Activated T-cell treated with anti-CD3 and anti-CD28 coated beads, Interleukin-2, amount 50 U/mL, for 48 hours (primary cell): ENCODE measurements around the gene SPHK1.

Source experiments
- DNase-seq, 2 experiments: peaks; one replicate each; pipeline ENCODE4 v3.0.0-alpha.2; 2020

SPHK1 gene

GRCh38 chr17:76384987-76385891, 830 bp downstream of the SPHK1 start:
- peak; percentile 61 to 65 for DNase-seq

DNA sequence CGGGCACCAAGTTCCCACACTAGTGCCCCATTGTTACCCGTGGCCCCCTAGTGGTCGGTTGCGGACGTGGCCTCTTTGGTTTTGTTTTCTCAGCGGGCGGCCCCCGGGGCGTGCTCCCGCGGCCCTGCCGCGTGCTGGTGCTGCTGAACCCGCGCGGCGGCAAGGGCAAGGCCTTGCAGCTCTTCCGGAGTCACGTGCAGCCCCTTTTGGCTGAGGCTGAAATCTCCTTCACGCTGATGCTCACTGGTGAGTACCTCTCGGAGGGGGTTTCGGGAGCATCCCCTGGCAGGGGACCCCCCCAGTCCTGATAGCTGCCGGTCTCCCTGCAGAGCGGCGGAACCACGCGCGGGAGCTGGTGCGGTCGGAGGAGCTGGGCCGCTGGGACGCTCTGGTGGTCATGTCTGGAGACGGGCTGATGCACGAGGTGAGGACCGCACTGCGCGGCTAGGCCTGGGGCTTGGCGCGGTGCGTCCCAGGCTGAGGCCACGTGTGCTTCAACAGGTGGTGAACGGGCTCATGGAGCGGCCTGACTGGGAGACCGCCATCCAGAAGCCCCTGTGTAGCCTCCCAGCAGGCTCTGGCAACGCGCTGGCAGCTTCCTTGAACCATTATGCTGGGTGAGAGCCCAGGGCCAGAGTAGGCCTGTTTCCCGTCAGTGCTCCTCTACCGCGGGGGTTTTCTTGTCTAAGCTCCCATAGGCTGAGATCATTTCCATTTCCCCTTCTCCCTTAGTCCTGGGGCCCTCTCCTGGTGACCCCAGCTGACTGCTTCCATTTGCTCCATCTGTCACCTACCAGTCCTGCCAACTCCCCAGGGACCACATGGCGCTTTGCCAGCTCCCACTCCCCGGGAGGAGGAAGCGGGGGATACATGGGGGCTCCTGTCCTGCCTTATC, 1.7 kb downstream of the SPHK1 start:
- DNase-seq = peak; percentile 93 to 94

- no peak for DNase-seq
Measured at GRCh38 chr17:76386966-76387765, 2.8 kb downstream of the SPHK1 start.

DNA sequence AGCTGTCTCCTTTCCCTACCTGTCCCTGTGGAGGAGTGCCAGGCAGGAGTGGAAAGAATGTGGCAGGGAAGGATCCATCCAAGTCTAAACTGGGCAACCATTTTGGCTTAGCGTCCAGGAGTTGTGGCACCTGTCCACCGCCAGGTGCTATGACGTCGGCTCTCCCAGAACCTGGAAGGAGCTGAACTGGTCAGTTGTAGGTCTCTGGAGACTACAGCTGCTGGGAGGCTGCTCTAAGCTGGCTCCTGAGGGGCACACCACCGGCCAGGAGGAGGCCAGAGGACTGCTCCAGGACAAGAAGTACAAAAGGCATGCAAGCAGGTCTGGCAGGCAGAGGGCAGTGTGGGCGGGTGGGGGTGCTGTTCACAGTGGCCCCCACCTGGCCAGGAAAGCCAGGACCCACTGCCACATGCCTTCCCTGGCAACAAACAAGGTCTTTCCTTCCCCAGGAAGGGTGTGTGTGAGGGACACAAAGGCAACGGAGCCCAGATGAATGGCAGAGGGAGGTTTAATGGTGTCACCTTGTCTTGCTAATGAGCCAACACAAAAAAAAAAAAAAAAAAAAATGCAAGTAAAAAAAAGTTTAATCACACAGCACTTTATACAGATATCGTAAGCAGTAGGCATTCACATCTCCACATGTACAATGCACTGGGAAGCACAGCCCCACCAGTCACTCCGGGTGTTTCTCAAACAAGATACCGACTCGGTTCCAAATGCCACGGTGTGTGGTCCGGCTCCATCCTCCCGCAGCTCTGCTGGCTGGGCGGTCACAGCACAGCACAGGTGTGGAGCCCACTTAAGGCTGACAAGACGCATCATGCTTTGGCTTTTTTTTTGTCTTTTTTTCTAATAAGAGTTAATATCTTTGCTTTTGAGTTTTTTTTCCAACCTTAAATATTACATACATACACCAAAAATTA, 4.8 kb downstream of the SPHK1 start:
- DNase-seq = no peak

DNA sequence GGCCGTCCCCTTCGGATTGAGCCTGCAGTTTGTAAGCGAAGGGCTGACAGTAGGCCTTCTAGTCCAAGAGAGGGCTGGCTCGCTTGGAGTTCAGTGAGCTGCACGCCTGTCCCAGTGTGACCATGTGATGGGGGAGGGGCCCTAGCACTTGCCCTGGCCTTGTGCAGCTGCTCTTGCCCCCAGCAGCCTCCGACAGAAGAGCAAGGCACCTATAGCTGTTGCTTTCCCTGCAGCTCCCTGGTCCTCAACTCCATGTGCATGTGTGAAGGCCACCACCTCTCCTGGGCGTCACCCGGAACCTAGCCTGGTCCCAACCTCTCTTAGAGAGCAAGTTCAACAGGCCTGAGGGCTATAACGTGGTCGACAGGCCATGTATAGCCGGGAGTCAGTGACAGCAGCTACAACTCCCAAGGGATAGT, 5.6 kb downstream of the SPHK1 start:
- DNase-seq = no peak

GRCh38 chr17:76391200-76391715, 6.8 kb downstream of the SPHK1 start:
- no peak for DNase-seq

DNA sequence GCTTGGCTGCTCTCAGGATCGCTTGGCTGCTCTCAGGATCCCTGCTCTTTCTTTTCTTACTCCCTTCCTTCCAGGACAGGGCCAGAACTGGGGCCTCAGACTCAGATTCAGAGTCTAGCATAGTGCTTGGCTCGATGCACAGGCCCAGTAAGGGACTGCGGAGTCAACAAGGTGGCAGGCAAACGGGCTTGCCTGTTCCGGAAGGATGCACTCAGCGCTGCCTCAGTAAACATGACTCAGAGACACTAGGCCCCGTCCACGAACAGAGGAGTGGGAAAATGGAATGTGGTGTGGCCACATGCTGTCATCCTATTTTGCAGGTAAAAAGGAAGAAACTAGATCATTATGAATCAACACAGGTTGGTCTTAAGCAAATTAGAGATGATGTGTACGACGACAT, 9.8 kb downstream of the SPHK1 start:
- no peak for DNase-seq

DNA sequence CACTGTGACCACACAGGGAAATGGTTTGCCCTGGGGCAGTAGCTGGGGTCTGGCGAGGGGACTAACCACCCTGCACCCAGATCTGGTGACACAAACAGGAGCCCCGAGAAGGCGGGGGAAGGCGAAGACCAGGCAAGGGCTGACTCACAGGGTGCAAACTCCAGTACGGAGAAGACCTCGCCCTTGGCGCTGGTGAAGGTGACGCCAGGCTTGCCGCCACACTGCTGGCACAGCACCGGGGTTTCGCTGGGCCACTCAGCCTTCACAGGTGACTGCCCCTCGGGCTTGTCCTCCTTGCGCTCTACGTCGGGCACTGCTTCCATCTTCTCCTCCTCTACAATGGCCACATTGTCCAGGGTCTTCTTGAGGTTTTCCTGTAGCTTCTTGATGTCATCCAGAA, 11.6 kb downstream of the SPHK1 start:
- no peak for DNase-seq

DNA sequence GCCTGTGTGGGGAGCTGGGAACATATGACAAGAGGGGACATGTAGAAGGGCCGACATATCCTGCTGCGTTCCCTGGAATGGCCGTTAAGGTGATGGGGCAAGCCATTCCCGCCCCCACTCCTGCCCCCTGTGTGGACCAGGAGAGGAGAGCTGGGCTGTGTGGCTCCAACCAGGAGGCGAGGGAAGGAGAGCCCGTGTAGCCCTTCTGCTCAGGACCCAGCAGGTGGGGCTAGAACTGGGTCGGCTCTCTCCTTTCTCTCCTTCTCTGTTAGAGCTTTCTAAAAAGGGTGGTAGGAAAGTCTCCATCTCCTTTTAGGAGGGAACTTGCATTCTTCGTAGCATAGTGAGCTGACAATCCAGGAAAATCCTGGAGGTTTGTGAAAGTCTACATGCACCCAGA, 12.8 kb downstream of the SPHK1 start:
- DNase-seq = no peak

GRCh38 chr17:76397687-76398522, 13.5 kb downstream of the SPHK1 start:
- DNase-seq = peak; percentile 91 to 93

DNA sequence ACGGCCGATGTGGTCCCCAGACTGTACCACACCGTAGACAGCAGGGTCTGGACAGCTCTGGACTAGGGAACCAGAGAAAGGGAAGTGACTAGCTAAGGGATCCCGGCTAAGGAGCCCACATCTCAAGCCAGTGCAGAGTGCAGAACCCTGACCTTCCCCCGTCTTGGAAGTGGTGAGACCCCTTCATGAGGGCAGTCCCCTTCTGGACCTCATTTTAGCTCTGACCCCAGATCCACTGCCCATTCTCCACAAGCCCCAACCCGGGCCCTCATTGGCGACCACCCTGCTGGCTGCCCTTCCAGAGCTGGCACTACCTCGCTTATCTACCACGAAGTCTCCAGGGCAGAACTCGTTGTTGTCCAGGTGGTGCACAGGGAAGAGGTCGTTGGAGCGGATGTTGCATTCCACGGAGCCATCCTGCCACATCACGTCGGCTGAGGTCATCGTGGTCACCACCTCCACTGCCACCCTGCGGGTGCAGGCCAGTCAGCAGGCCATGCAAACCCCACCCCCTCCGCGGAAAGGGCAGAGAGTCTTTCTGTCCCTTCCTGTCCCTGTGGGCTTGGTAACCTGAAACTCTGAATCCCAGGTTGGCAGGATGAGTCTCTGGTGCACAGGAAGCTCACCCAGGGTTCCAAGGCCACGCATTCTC, 14.2 kb downstream of the SPHK1 start:
- no peak for DNase-seq

DNA sequence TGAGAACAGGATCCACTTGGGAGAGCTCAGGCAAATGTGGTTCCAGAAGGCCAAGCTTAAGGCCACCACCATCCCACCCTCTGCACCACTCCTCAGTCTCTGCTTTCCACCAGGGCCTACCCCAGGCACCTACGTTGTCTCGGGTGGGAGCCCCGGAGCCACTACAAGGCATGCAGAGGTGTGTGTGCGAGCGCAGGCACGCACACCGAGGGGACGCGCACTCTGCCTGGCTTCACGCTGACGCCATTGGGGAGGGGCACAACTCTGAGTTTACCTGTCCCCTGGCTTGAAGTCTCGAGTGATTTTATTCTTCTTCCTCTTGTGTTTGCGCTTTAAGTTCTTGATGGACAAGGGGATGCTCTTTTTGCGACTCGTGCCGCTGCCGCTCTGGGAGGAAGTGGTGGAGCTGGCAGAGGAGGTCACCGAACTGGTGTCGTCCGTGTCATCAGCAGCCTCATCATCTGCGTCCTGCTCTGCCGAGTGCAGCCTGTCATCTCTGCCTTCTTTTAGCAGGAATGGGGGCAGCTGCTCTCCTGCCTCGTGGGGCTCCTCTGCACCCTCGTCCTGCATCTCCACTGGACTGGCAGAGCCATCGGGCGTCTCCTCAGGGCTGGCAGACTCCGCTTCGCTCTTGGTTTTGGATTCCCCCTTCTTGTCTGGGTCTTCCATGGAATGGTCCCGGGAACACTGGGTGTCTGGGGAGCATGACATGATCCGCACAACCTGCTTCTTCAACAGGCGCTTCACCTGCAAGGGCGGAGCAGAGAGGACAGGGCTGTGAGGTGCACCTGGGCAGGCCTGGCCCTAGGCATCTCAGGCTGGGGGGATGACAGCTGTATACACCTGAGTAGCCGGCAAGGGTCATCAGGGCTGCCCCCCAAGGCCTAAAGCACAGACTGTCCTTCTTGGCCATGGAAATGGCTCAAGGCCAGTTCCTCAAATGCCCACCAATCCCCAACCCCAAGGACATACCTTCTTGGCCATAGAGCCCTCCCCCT, 15.1 kb downstream of the SPHK1 start:
- DNase-seq = no peak

DNA sequence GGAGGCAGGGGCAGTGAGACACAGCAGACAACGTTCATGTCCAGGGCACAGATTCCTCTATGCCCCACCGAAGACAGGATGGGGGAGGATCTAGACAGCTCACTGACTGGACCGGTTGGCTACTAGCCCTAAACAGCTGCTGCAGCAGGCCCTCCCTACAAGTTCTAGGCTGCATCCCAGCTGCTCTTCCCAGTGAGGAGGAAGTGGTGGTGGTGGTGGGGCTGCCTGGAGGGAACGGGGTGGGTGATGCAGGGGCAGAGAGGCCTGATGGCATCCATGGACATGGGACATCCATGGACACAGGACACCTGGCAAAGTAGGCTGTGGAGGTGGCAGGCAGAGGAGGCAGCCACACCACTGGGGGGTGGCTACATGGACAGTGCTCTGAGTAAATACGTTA, 18.3 kb downstream of the SPHK1 start:
- DNase-seq = no peak

DNA sequence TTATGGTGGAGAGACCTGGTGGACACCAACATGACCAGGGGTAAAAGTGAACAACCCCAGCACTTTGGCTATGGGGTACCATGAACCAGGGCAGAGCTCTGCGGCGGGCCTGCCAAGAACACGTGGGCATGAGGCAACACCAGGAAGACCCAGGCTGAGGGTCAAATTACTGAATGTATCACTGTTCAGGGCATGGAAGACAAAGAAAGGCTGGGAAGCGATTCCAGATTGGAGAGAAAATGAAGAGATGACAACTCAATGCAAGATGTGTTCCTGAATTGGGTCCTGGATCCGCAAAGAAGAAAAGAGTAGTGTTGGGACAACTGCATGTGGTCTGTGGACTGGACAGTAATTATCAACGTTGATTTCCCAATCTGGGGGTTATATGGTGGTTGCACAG, 19.8 kb downstream of the SPHK1 start:
- no peak for DNase-seq

DNA sequence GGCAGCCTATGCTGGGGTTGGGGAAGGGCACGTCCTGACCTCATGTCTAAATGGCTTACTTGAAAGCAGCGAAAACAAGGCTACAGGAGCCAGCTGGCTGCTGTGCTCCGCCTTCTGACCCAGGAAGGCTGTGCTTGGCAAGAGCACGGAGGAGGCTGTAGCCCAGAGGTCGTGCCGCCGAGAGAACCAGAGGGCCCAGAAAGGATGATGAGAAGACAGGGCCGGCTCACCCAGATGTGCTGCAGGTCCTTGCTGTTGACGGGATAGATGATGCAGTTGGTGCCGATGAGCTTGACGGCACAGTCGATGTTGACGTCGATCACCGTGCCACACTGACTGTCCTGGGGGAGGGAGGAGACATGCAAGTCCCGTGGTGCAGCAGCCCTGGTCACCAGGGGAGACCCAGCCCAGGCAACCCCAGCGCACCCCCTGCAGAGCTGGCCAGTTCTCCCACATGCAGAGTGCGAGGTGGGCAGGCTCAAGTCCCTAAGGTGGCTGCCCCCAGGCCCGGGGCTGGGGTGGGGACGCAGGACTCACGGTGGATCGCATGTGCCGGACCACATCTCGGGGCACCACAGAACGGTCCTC, 20.7 kb downstream of the SPHK1 start:
- DNase-seq = no peak

- DNase-seq = no peak
Measured at GRCh38 chr17:76405607-76405966, 21.2 kb downstream of the SPHK1 start.

DNA sequence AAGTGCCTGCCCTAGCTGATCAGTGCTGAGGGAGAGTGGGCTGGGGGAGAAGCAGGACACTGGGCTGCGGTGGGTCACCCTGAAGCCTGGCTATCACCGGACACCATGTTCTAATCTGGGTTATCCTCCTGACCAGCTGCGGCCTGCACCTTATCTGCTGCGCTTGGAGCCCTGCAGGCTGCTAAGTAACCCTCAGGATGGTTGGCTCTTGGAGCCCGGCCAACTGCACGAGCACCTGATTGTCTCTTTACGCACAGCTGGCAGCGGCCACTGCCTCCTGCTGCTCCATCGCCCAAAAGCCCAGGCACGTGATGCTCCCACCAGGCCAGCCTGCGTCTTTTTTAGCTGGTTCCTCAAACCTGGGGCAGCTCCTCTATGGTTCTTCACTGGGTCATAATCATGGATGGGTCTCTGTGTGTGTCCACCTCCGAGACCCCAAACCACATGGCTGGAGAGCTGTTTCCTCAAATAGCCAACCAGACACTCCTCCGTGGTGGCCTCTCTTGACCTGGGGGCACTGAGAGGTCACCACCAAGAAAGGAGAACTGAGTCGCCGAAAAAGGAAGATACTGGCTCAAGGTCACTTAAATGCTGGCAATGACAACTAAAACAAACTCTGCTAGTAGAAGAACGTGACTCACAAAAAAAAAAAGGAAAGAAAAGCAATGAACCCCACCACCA, 21.7 kb downstream of the SPHK1 start:
- DNase-seq = no peak

GRCh38 chr17:76407509-76407908, 23.1 kb downstream of the SPHK1 start:
- DNase-seq = no peak
